A673 (cell line): Measurements from ENCODE around the gene DNAJB14. TPM values are rescaled to one million over a fixed set of nuclear protein-coding genes. Genes with fewer than 3 reads are reported as not detected.
A peak's percentile ranks its signal among the peaks of the same experiment; 100 is the strongest.

Experiments
- BruUV-seq: library from RNA; stranded (reverse); fragments of 400-500 nt; replicated peaks from 2 replicates; lab custom pipeline; 2021; lab: Mats Ljungman, UMichigan
- CTCF ChIA-PET: fragments of 300-600 bp; sonication (Branson Sonifier 250); formaldehyde crosslinking; loops from one replicate; lab custom pipeline; 2022; ENCODE audit warnings: antibody characterized with exemption; lab: Charles Lee
- POLR2A ChIA-PET: fragments of 300-600 bp; sonication (Branson Sonifier 250); formaldehyde crosslinking; loops from one replicate; lab custom pipeline; 2022; ENCODE audit warnings: antibody characterized with exemption; ENCODE audit not compliant: low non-redundant PET; lab: Charles Lee
- DNase-seq: peaks from one replicate; pipeline ENCODE4 v3.0.0-alpha.2; 2015; ENCODE audit warnings: low spot score
- H3K27ac ChIP-seq: fragments of 200-600 bp; sonication (generic); 2 replicates; pipeline ENCODE4 v1.5.1; 2016; ENCODE audit warnings: mixed run types, low read depth, mild to moderate bottlenecking, mixed read lengths, antibody characterized with exemption, low read length; ENCODE audit not compliant: poor library complexity, severe bottlenecking
- H3K27me3 ChIP-seq: fragments of 200-600 bp; sonication (generic); replicated peaks from 2 replicates; pipeline ENCODE4 v1.6.1; 2017; ENCODE audit warnings: mixed run types, low read depth, mild to moderate bottlenecking, mixed read lengths, antibody characterized with exemption, low read length; ENCODE audit not compliant: insufficient read depth, poor library complexity
- H3K36me3 ChIP-seq: fragments of 200-600 bp; sonication (generic); 2 replicates; pipeline ENCODE4 v1.6.1; 2016; ENCODE audit warnings: mixed run types, mild to moderate bottlenecking, mixed read lengths, antibody characterized with exemption, low read length; ENCODE audit not compliant: insufficient read depth, poor library complexity, severe bottlenecking
- H3K4me1 ChIP-seq: fragments of 200-600 bp; sonication (generic); 2 replicates; pipeline ENCODE4 v1.6.1; 2017; ENCODE audit warnings: mixed run types, mild to moderate bottlenecking, mixed read lengths, antibody characterized with exemption, low read length; ENCODE audit not compliant: insufficient read depth, poor library complexity, severe bottlenecking
- H3K4me3 ChIP-seq: fragments of 200-600 bp; sonication (generic); 2 replicates; pipeline ENCODE4 v1.5.1; 2016; ENCODE audit warnings: low read depth, mixed run types, mild to moderate bottlenecking, mixed read lengths, low read length; ENCODE audit not compliant: poor library complexity, severe bottlenecking
- H3K9me3 ChIP-seq: fragments of 200-600 bp; sonication (generic); 2 replicates; pipeline ENCODE4 v1.6.1; 2016; ENCODE audit warnings: mixed run types, low read depth, mild to moderate bottlenecking, mixed read lengths, antibody characterized with exemption, low read length; ENCODE audit not compliant: poor library complexity, severe bottlenecking
- CTCF ChIP-seq: fragments of 300-800, 200-600 bp; sonication (generic); conservative IDR thresholded peaks from 2 replicates; pipeline ENCODE4 v1.5.1; 2017; ENCODE audit warnings: low read depth, mild to moderate bottlenecking, antibody characterized with exemption, low read length, moderate library complexity, mixed read lengths
- EZH2 ChIP-seq: fragments of 200-600 bp; sonication (generic); IDR thresholded peaks from 2 replicates; pipeline ENCODE4 v1.6.1; 2017; ENCODE audit warnings: borderline replicate concordance, low read depth, mild to moderate bottlenecking, mixed read lengths, antibody characterized with exemption, low read length; ENCODE audit not compliant: poor library complexity, severe bottlenecking
- intact Hi-C: fragments of 100-400 bp; cut with micrococcal nuclease; formaldehyde crosslinking; loops from one replicate; pipeline ENCODE4 v1.10.0; 2022; ENCODE audit not compliant: unreplicated experiment
- total RNA-seq: library from RNA; stranded (reverse); gene quantifications from 2 replicates; pipeline ENCODE4 v1.2.3, GENCODE V29; 2021

DNAJB14 gene
- total RNA-seq, 1 experiment from 2014 or later, result 36.4 TPM

- intact Hi-C loops, result no loop called here
- TSS peak; percentile 95 for BruUV-seq
- CTCF ChIA-PET, result interaction anchor here (0.6 kb wide), 1 partner anchor 49 kb away, joined by 3 read pairs; no protein-coding TSS in a partner anchor
Observed at GRCh38 chr4:99894161-99894997, 52.0 kb downstream of the DNAJB14 start, which contains the start of gene LAMTOR3. LAMTOR3 (minus strand) TSS chr4:99894427; CDS start chr4:99893963, 464 bp downstream.

GRCh38 chr4:99893839-99894160 is 52.6 kb downstream of the DNAJB14 start:
- Histone ChIP-seq H3K4me3 (peak overlapping the region; percentile 98), H3K9me3 (no peaks in the 10 kb centered on the region), H3K4me1 (peaks cover 13% of the 10 kb centered on the region), H3K36me3 (no peaks in the 10 kb centered on the region), H3K27me3 (no peaks in the 10 kb centered on the region), H3K27ac (peak overlapping the region; percentile 83)
- intact Hi-C loops, result no loop called here
- TF ChIP-seq CTCF, result no peak
- TF ChIP-seq EZH2, result no peak
- BruUV-seq, result no TSS peak
- peak; percentile 2 for DNase-seq
- POLR2A ChIA-PET, result interaction anchor here (1.1 kb wide), 1 partner anchor 57 kb away, joined by 4 read pairs; the partner anchor contains the start of gene H2AZ1
- CTCF ChIA-PET, result no interaction called here

More at GRCh38 chr4:99894161-99894997, 52.0 kb downstream of the DNAJB14 start, which contains the start of gene LAMTOR3:
- no peaks in the 10 kb centered on the region for H3K27me3 ChIP-seq
- no peak for TF ChIP-seq CTCF
- no peak for TF ChIP-seq EZH2
- peaks cover 13% of the 10 kb centered on the region for H3K4me1 ChIP-seq
- POLR2A ChIA-PET, result interaction anchor here (0.6 to 1.1 kb wide), 3 partner anchors 54 to 595 kb away, joined by 4 to 6 read pairs (median 5); partner anchors contain the start of gene H2AZ1
- H3K9me3 ChIP-seq, result no peaks in the 10 kb centered on the region
- H3K27ac ChIP-seq, result peak within 1 kb of the TSS; percentile 83
- H3K36me3 ChIP-seq, result no peaks in the 10 kb centered on the region
- peak; percentile 95 for DNase-seq
- H3K4me3 ChIP-seq, result peak within 1 kb of the TSS; percentile 98

GRCh38 chr4:99893029-99893428 is 53.4 kb downstream of the DNAJB14 start:
- DNase-seq, result no peak
- intact Hi-C loops, result no loop called here
- Histone ChIP-seq H3K27me3 (no peaks in the 10 kb centered on the region), H3K9me3 (no peaks in the 10 kb centered on the region), H3K36me3 (no peaks in the 10 kb centered on the region), H3K4me1 (peaks cover 13% of the 10 kb centered on the region), H3K27ac (peak overlapping the region; percentile 83), H3K4me3 (peak overlapping the region; percentile 98)
- POLR2A ChIA-PET, result no interaction called here
- CTCF ChIA-PET, result no interaction called here
- BruUV-seq, result no TSS peak
- TF ChIP-seq CTCF (no peak), EZH2 (no peak)
